ENCODE data around the gene PDE6A. TPM values are rescaled to one million over a fixed set of nuclear protein-coding genes. Genes with fewer than 3 reads are reported as not detected.

PDE6A gene
- total RNA-seq, 1 donor: not detected

GRCh38 chr5:149845601-149846000 lies 99.0 kb downstream of the PDE6A start:
- DNase-seq (ENCODE audit: low read depth): no peak

GRCh38 chr5:149841851-149842793 lies 102.5 kb downstream of the PDE6A start:
- TF ChIP-seq, protein P1, sequence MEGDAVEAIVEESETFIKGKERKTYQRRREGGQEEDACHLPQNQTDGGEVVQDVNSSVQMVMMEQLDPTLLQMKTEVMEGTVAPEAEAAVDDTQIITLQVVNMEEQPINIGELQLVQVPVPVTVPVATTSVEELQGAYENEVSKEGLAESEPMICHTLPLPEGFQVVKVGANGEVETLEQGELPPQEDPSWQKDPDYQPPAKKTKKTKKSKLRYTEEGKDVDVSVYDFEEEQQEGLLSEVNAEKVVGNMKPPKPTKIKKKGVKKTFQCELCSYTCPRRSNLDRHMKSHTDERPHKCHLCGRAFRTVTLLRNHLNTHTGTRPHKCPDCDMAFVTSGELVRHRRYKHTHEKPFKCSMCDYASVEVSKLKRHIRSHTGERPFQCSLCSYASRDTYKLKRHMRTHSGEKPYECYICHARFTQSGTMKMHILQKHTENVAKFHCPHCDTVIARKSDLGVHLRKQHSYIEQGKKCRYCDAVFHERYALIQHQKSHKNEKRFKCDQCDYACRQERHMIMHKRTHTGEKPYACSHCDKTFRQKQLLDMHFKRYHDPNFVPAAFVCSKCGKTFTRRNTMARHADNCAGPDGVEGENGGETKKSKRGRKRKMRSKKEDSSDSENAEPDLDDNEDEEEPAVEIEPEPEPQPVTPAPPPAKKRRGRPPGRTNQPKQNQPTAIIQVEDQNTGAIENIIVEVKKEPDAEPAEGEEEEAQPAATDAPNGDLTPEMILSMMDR (IDR thresholded peaks at IDR 0.05; ENCODE audit: insufficient read depth, low read length): no peak
- H3K4me3 ChIP-seq (ENCODE audit: low read depth, low read length): no peak overlapping the region
- DNase-seq (ENCODE audit: low read depth): no peak

More at GRCh38 chr5:149845601-149846000, 99.0 kb downstream of the PDE6A start:
- H3K4me3 ChIP-seq (ENCODE audit: low read depth, low read length): no peak overlapping the region
- TF ChIP-seq, protein P1 (IDR thresholded peaks at IDR 0.05; ENCODE audit: insufficient read depth, low read length): no peak

GRCh38 chr5:149840226-149840825 lies 104.3 kb downstream of the PDE6A start:
- TF ChIP-seq, protein P1 (IDR thresholded peaks at IDR 0.05; ENCODE audit: insufficient read depth, low read length): no peak
- DNase-seq (ENCODE audit: low read depth): no peak
- no peak overlapping the region for H3K4me3 ChIP-seq (ENCODE audit: low read depth, low read length)

DNA sequence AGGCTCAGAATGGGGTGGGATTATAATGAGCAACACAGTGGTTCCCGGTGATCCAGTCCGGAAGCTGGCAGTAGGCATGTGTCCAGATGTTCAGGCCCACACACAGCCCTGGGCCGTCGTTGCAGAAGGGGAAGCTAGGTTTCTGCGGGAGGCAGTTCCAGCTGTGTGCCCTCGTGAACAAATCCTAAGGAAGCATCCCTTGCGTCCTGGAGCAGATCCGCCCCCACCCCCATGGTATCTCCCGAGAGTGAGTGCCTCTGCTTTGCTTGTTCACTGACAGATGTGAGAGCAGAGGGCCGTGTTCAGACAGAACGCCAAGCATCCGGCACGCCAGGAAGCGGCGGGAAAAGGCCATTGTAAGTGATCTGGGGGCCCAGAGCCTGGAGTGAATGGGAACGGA lies 104.8 kb downstream of the PDE6A start:
- no peak overlapping the region for H3K4me3 ChIP-seq (ENCODE audit: low read depth, low read length)
- TF ChIP-seq, protein P1 (IDR thresholded peaks at IDR 0.05; ENCODE audit: insufficient read depth, low read length): no peak
- DNase-seq (ENCODE audit: low read depth): no peak

DNA sequence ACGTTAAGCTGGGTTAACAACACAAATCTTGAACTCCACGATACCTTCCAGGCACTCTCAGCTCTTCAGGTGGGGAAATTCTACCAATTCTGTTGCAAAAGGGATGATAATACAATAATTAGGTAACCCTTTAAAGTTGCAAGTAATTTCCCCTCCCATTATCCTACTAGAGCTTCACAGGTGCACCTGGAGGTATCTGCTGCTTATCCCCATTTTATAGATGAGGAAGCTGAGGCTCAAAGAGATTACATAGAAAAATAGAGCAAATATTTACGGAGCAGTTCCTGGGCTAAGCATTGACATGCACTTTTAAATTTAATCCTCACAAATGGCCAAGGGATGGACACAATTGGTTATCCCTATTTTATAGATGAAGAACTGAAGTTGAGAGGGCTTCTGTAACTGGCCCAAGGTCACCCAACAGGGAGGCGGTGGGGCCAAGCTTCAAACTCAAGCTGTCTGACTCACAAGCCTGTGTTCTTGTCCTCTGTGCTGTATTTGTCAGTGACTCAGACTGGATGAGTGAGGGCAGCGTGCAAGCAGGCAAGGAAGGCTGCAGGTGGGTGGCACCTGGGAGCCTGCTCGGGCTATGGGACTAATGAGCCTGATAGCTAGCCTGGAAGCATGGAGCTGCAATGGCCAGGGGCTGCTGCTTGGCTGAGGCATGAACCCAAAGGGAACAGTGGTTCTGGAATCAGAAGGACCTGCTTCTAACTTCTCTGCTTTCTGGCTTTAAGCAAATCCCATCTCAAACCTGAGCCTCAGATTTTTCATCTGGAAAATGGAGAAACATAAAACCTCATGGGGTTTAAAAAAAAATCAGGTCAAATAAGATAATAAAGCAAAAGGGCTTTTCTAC lies 105.5 kb downstream of the PDE6A start:
- H3K4me3 ChIP-seq (ENCODE audit: low read depth, low read length): no peak overlapping the region
- DNase-seq (ENCODE audit: low read depth): peak; percentile 22
- TF ChIP-seq, protein P1 (IDR thresholded peaks at IDR 0.05; ENCODE audit: insufficient read depth, low read length): no peak

DNA sequence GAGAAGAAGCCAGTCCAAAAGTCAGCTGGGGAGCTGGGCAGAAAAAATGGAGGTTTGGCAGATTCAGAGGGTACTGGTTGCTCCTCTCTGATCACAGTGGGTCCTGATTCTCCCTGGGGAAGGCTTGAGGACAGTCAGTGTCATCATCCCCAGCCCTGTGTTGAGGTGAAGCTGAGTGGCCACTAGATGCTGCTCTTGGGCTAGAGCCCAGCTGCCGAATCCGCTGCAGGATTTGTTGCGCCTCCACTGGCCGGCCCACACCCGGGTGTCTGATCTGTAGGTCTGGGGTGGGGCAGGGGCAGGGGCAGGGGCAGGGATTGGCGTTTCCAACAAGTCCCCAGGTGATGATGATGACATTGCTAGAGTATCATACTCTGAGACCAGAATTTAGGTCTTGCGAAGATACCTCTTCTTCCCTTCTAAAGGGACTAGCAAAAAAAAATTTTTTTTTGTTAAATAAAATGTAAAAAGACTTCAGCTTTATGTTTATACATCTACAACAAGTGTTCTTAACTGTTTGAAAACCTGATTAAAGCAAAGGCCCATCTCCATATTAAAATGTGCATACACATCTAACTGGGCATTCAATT lies 106.8 kb downstream of the PDE6A start:
- DNase-seq (ENCODE audit: low read depth): peak; percentile 65
- H3K4me3 ChIP-seq (ENCODE audit: low read depth, low read length): no peak overlapping the region
- TF ChIP-seq, protein P1 (IDR thresholded peaks at IDR 0.05; ENCODE audit: insufficient read depth, low read length): peak; percentile 91

Data from fibroblast of the aortic adventitia (primary cell).